K562 (cell line): ENCODE results near the gene TRAPPC12. TPM values are rescaled to one million over a fixed set of nuclear protein-coding genes. Genes with fewer than 3 reads are reported as not detected.

Experiments used
- ATF7 ChIP-seq: fragments of 450-650 bp; IDR thresholded peaks from 2 replicates; pipeline ENCODE4 v1.7.1; 2014; ENCODE audit warnings: mild to moderate bottlenecking, moderate library complexity
- BCL6 ChIP-seq: fragments of 250-450 bp; sonication (Bioruptor Pico); IDR thresholded peaks from 2 replicates; pipeline ENCODE4 v1.4.0; 2020
- CEBPB ChIP-seq: fragments of 450-650 bp; IDR thresholded peaks from 2 replicates; pipeline ENCODE4 v1.6.1; 2016; ENCODE audit warnings: missing genetic modification characterization, missing compliant biosample characterization
- EZH2 ChIP-seq: IDR thresholded peaks from 2 replicates; pipeline ENCODE4 v1.6.1; 2012; ENCODE audit warnings: low read depth, mild to moderate bottlenecking, inconsistent platforms, low read length, borderline replicate concordance
- FOXA3 ChIP-seq, 2 experiments: fragments of 450-650 bp in 1 of 2; sonication (generic) in 1 of 2; formaldehyde crosslinking; IDR thresholded peaks in 1 of 2; conservative IDR thresholded peaks in 1 of 2; 2 replicates each; pipeline versions ENCODE4 v1.4.0 to v1.8.0; 2020 to 2022; ENCODE audit warnings: mild to moderate bottlenecking in 2 of 2, missing genetic modification reagents in 1 of 2
- OTX1 ChIP-seq: fragments of 450-650 bp; formaldehyde crosslinking; IDR thresholded peaks from 2 replicates; pipeline ENCODE4 v1.4.0; 2022; ENCODE audit warnings: mild to moderate bottlenecking
- PCBP1 ChIP-seq: fragments of 200-400 bp; formaldehyde crosslinking; IDR thresholded peaks from 2 replicates; pipeline ENCODE4 v1.6.1; 2018; ENCODE audit warnings: mild to moderate bottlenecking, low read depth, low read length; ENCODE audit not compliant: poor library complexity, severe bottlenecking
- PML ChIP-seq: IDR thresholded peaks from 2 replicates; pipeline ENCODE4 v1.6.1; 2012; ENCODE audit warnings: low read length, inconsistent platforms
- POLR2AphosphoS2 ChIP-seq: IDR thresholded peaks from 2 replicates; pipeline ENCODE4 v1.6.1; 2012; ENCODE audit warnings: low read length, improper control_type of control experiment
- POLR2G ChIP-seq: fragments of 200-400 bp; formaldehyde crosslinking; IDR thresholded peaks from 2 replicates; pipeline ENCODE4 v1.6.1; 2017; ENCODE audit warnings: low read depth, mild to moderate bottlenecking, antibody characterized with exemption, low read length, moderate library complexity
- TAL1 ChIP-seq: fragments of 450-650 bp; IDR thresholded peaks from 2 replicates; pipeline ENCODE4 v1.6.1; 2016; ENCODE audit warnings: mild to moderate bottlenecking
- TRIM24 ChIP-seq, 2 experiments: fragments of 450-650 bp; IDR thresholded peaks; 2 replicates each; pipeline ENCODE4 v1.6.1; 2016
- WHSC1 ChIP-seq: IDR thresholded peaks from one replicate; pipeline ENCODE4 v1.6.1; 2012; ENCODE audit warnings: low read length, control low read depth, inconsistent platforms
- ZC3H11A ChIP-seq: IDR thresholded peaks from 2 replicates; pipeline ENCODE4 v1.6.1; 2012; ENCODE audit warnings: low read depth, low read length, improper control_type of control experiment
- ZNF146 ChIP-seq: IDR thresholded peaks from one replicate; pipeline ENCODE4 v1.6.1; 2018; ENCODE audit warnings: missing compliant biosample characterization; ENCODE audit not compliant: unreplicated experiment
- ZNF274 ChIP-seq: IDR thresholded peaks from 2 replicates; pipeline ENCODE4 v1.6.1; 2011; ENCODE audit warnings: low read depth, mild to moderate bottlenecking, low read length, moderate library complexity, borderline replicate concordance
- ZNF707 ChIP-seq: fragments of 250-450 bp; sonication (Bioruptor Pico); conservative IDR thresholded peaks from 2 replicates; pipeline ENCODE4 v1.8.0; 2022; ENCODE audit warnings: inconsistent platforms, mild to moderate bottlenecking, moderate library complexity
- ZNF717 ChIP-seq: fragments of 250-450 bp; sonication (Bioruptor Pico); IDR thresholded peaks from 2 replicates; pipeline ENCODE4 v1.5.0; 2021
- polyA plus RNA-seq, 8 experiments: library from polyadenylated mRNA; depleted of rRNA in 4 of 8; stranded (reverse) in 5 of 8; unstranded in 3 of 8; fragments of >200 nt; fragmentation: Nextera tagmentation in 2 of 8; fragmentation: Illumina TruSeq in 1 of 8; extraction: Ambion mirVana in 2 of 8; extraction: Trizol in 1 of 8; gene quantifications; 2 replicates each; pipeline versions ENCODE4 v1.2.1 to v1.2.3, GENCODE V29; 2011 to 2014; ENCODE audit warnings: inconsistent platforms in 1 of 8, missing spikeins in 1 of 8
- total RNA-seq, 7 experiments: library from RNA; depleted of rRNA in 6 of 7; stranded (reverse); fragments of >200 nt in 6 of 7; fragmentation: Illumina TruSeq in 2 of 7; extraction: Trizol in 2 of 7; gene quantifications; 2 replicates each; pipeline versions ENCODE4 v1.2.1 to v1.2.3, GENCODE V29; 2011 to 2021; ENCODE audit warnings: low replicate concordance in 1 of 7
- TF ChIP-seq, protein P1 (sequence below): fragments of 200-800 bp; sonication (Bioruptor generic); IDR thresholded peaks from 2 replicates; pipeline ENCODE4 v1.6.1; 2017; ENCODE audit warnings: missing genetic modification characterization, missing compliant biosample characterization
- TF ChIP-seq, protein P2 (sequence below): sonication (generic); formaldehyde crosslinking; IDR thresholded peaks from 2 replicates; pipeline ENCODE4 v1.8.0; 2023; ENCODE audit warnings: mild to moderate bottlenecking, missing genetic modification reagents
- TF ChIP-seq, protein P3 (sequence below): fragments of 250-450 bp; sonication (Bioruptor Pico); IDR thresholded peaks from 2 replicates; pipeline ENCODE4 v1.9.0; 2021; ENCODE audit warnings: mild to moderate bottlenecking, inconsistent platforms

Gene TRAPPC12
- total and polyA plus RNA-seq, 9 of the 15 experiments (the other 6 are each of a cell fraction or from before 2014, with no cell fraction given), result 8.0 to 75.2 (median 39.1) TPM

DNA sequence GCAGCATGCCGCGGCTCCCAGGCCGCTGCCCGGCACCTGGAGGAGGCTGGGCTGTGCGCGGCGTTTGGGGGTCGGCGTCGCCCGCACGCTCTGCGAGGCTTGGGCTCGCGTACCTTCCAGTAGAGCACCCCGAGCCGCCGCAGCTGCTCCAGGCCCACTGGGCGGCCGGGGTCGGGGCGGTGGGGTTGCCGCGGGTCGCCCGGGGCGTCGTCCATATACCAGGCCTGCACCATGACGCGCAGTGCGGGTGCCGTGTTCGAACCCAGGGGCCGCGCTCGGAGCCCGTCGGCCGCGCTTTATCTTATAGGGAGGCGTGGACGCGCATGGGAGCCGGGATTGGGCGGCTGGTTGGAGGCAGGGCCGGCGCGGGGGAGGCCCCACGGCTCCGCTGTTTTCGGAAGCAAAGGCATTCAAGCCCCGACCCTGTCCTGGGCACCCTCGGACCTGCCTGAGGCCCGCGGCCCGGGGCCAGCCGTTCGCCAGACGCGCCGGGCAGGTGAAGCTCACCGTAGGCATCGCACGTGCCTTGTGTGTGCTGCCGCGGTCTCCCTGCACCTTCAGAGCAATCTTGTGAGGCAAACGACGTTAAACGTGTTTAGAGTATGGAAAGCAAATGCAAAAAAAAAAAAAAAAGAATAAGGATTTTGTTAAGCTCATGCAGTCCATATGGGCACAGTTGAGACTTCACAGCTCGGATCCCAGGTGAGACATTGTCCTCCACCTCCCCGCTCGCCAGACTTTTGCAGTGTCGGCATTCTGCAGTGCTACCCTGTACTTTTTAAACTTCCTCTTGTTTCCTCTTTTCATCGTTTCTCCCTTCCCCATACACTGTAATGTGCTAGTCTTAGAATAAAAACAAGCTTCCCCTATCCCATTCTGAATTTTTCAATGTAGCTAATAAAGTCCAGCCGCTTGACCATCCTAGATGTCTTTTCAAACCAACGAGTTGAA lies 140.0 kb downstream of the TRAPPC12 start, which contains the start of gene ADI1 (continued):
- TF ChIP-seq, protein P1, sequence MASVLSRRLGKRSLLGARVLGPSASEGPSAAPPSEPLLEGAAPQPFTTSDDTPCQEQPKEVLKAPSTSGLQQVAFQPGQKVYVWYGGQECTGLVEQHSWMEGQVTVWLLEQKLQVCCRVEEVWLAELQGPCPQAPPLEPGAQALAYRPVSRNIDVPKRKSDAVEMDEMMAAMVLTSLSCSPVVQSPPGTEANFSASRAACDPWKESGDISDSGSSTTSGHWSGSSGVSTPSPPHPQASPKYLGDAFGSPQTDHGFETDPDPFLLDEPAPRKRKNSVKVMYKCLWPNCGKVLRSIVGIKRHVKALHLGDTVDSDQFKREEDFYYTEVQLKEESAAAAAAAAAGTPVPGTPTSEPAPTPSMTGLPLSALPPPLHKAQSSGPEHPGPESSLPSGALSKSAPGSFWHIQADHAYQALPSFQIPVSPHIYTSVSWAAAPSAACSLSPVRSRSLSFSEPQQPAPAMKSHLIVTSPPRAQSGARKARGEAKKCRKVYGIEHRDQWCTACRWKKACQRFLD (CRISPR knock-in tag), result no peak; the same call in 1 of the 2 replicates
- no peak; the same call in 1 of the 2 replicates for TF ChIP-seq ZNF274
- no peak for TF ChIP-seq TAL1
- TF ChIP-seq PML, result peak; percentile 48; the same call in 1 of the 2 replicates
- TF ChIP-seq, protein P2, sequence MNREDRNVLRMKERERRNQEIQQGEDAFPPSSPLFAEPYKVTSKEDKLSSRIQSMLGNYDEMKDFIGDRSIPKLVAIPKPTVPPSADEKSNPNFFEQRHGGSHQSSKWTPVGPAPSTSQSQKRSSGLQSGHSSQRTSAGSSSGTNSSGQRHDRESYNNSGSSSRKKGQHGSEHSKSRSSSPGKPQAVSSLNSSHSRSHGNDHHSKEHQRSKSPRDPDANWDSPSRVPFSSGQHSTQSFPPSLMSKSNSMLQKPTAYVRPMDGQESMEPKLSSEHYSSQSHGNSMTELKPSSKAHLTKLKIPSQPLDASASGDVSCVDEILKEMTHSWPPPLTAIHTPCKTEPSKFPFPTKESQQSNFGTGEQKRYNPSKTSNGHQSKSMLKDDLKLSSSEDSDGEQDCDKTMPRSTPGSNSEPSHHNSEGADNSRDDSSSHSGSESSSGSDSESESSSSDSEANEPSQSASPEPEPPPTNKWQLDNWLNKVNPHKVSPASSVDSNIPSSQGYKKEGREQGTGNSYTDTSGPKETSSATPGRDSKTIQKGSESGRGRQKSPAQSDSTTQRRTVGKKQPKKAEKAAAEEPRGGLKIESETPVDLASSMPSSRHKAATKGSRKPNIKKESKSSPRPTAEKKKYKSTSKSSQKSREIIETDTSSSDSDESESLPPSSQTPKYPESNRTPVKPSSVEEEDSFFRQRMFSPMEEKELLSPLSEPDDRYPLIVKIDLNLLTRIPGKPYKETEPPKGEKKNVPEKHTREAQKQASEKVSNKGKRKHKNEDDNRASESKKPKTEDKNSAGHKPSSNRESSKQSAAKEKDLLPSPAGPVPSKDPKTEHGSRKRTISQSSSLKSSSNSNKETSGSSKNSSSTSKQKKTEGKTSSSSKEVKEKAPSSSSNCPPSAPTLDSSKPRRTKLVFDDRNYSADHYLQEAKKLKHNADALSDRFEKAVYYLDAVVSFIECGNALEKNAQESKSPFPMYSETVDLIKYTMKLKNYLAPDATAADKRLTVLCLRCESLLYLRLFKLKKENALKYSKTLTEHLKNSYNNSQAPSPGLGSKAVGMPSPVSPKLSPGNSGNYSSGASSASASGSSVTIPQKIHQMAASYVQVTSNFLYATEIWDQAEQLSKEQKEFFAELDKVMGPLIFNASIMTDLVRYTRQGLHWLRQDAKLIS (CRISPR knock-in tag), result peak; percentile 85; the same call in 1 of the 2 replicates
- 0 out of 4 replicates have a peak, but pooled peaks of 1 of the 2 experiments have one; percentile 3 for TF ChIP-seq FOXA3 (CRISPR knock-in tag; conservative IDR thresholded peaks at IDR 0.05 in 1 of 2, IDR thresholded peaks at IDR 0.05 in 1 of 2)
- peak; percentile 2 for TF ChIP-seq ZNF146 (CRISPR knock-in tag)
- TF ChIP-seq TRIM24 (IDR thresholded peaks at IDR 0.05), result no peak
- peak; percentile 86 for TF ChIP-seq PCBP1
- no peak for TF ChIP-seq BCL6 (CRISPR knock-in tag)
- TF ChIP-seq POLR2AphosphoS2, result no peak
- no peak for TF ChIP-seq CEBPB
- TF ChIP-seq WHSC1, result no peak
- TF ChIP-seq POLR2G, result peak; percentile 95
- TF ChIP-seq ZNF717, result no peak
- no peak for TF ChIP-seq ZNF707 (CRISPR knock-in tag)
- TF ChIP-seq EZH2, result no peak
- peak; percentile 63; the same call in 1 of the 2 replicates for TF ChIP-seq ATF7
- TF ChIP-seq, protein P3, sequence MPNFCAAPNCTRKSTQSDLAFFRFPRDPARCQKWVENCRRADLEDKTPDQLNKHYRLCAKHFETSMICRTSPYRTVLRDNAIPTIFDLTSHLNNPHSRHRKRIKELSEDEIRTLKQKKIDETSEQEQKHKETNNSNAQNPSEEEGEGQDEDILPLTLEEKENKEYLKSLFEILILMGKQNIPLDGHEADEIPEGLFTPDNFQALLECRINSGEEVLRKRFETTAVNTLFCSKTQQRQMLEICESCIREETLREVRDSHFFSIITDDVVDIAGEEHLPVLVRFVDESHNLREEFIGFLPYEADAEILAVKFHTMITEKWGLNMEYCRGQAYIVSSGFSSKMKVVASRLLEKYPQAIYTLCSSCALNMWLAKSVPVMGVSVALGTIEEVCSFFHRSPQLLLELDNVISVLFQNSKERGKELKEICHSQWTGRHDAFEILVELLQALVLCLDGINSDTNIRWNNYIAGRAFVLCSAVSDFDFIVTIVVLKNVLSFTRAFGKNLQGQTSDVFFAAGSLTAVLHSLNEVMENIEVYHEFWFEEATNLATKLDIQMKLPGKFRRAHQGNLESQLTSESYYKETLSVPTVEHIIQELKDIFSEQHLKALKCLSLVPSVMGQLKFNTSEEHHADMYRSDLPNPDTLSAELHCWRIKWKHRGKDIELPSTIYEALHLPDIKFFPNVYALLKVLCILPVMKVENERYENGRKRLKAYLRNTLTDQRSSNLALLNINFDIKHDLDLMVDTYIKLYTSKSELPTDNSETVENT (CRISPR knock-in tag), result peak; percentile 50; the same call in 1 of the 2 replicates
- no peak for TF ChIP-seq ZC3H11A
- peak; percentile 77; the same call in 1 of the 2 replicates for TF ChIP-seq OTX1
